Smooth muscle cell of bladder (primary cell): ENCODE results near the gene SSBP2. TPM values are rescaled to one million over a fixed set of nuclear protein-coding genes. Genes with fewer than 3 reads are reported as not detected.

Experiments used
- total RNA-seq: library from RNA; depleted of rRNA; stranded (reverse); fragments of >200 nt; gene quantifications from 2 replicates; pipeline ENCODE4 v1.2.3, GENCODE V29; 2014

Gene SSBP2
- 16.3 and 17.8 TPM in 2 replicates for total RNA-seq

DNA sequence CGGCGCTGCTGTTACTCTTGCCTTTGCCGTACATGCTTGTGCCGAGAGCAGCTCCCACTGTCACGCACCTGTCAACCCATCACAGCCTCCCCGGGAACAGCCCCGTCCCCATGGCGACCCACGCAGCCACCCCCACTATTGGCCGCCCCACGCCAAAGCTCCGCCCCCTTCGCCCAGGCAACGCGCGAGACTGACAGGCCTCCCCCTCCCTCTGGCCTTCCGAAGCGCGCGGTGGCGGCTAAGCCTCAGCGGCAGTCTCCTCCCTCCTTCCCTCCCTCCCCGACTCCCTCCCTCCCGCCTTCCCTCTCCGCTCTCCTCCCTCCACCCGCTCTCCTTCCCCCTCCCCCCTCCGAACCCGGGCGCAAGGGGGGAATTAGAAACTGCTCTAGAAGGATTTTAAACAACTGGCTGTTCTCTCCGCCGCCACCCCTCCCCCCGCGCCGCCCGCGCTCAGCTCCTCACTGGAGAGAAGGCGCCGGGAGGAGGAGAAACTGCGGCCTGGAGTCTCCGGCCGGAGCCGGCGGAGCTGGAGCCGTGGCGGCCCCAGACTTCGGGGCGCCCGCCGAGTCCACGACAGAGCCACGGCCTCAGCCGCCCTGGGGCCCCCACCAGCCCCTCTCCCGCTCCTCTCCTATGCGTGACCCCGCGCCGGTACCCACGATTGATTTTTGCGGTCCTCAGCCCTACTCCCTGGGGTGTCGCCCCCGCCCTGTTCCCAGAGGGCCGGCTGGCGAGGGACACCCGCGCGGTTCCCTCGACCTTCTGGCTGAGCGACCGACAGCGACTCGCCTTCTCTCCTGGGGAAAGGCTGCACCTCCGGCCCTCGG, at the start of gene SSBP2:
SSBP2 (minus strand) TSS at position 89 of the 827 bp plus-strand sequence; CDS start at position 34, 55 bp downstream.

GRCh38 chr5:81393783-81394718, 356.8 kb downstream of the SSBP2 start, which contains the start of gene ACOT12:
Gene ACOT12 (minus strand): TSS chr5:81394134. CDS start chr5:81394114, 20 bp downstream.

Other genes starting within 250 kb of the SSBP2 start
- gene ATG10, start 220.9 kb upstream of the SSBP2 start, total RNA-seq, result 7.3 and 10.8 TPM in 2 replicates